Right lung (tissue), 5 donors: ENCODE measurements around the gene CLCN2. TPM values are rescaled to one million over a fixed set of nuclear protein-coding genes. Genes with fewer than 3 reads are reported as not detected.
A peak's percentile ranks its signal among the peaks of the same experiment; 100 is the strongest.
"Not testable (repeated sequence)": the region's sequence is repeated elsewhere in the genome, so short reads cannot be mapped to it uniquely, and the experiment has no call there.

Experiments
- DNase-seq, 2 donors: peaks; one replicate each; pipeline ENCODE4 v3.0.0-alpha.2; 2013
- polyA plus RNA-seq, 5 donors: library from polyadenylated mRNA; unstranded; fragments of 120-200 nt; gene quantifications; one replicate each; pipeline versions ENCODE4 v1.2.1 to v1.2.3, GENCODE V29; 2013; ENCODE audit warnings: inconsistent platforms in 1 of 5, low replicate concordance in 1 of 5; ENCODE audit not compliant: insufficient read length in 5 of 5, insufficient read depth in 1 of 5

The CLCN2 gene
- polyA plus RNA-seq, 5 donors: 8.6 to 12.5 (median 9.8) TPM

- no peak for DNase-seq
Measured at GRCh38 chr3:184346480-184347190, 14.8 kb downstream of the CLCN2 start.

- DNase-seq: peak in 1 of 2 donors; percentile 50
Measured at GRCh38 chr3:184345317-184346144, 15.9 kb downstream of the CLCN2 start.

- DNase-seq: no peak
Measured at GRCh38 chr3:184344579-184345316, 16.7 kb downstream of the CLCN2 start.

DNA sequence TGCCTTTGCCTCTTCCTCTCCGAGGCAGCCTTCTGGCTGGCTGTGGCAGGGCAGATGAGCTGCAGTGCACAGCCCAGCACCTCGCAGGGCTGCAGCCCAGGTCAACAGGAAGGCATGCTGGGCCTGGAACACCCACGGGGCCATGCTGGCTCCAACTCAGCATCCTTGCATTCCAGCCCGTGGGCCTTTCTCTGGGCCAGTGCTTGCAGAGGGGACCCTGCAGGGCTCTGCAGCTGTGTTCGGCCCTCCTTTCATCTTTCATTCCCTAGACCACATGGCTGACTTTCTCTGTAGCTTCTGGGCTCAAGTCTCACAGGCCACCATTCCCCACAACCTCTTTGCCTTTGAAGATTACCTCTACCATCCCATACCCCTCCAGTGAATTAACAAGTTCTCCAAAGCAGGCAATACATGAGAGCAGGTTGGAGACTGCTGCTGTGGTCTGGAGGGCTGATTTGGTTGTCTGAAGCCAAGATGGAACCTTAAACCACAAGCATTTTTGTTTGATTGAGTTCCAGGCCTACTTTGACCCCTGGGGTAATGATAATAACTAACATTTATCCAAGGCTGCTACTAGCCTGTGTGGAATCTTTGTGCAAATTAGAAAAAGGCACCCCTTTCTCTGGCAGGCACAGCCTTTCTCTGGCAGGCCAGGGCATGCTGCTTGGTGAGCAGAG lies 18.1 kb downstream of the CLCN2 start:
- DNase-seq: no peak

DNA sequence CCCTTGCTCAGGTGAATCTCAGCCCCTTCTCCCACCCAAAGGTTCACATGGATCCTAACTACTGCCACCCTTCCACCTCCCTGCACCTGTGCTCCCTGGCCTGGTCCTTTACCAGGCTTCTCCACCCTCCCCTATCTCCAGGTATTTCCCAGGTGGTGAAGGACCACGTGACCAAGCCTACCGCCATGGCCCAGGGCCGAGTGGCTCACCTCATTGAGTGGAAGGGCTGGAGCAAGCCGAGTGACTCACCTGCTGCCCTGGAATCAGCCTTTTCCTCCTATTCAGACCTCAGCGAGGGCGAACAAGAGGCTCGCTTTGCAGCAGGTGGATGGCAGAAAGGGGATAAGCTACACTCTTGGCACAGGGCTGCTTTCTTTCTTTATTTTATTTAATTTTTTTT lies 19.5 kb downstream of the CLCN2 start:
- no peak for DNase-seq

GRCh38 chr3:184339451-184340135 lies 21.8 kb downstream of the CLCN2 start:
- DNase-seq: not testable (repeated sequence)

DNA sequence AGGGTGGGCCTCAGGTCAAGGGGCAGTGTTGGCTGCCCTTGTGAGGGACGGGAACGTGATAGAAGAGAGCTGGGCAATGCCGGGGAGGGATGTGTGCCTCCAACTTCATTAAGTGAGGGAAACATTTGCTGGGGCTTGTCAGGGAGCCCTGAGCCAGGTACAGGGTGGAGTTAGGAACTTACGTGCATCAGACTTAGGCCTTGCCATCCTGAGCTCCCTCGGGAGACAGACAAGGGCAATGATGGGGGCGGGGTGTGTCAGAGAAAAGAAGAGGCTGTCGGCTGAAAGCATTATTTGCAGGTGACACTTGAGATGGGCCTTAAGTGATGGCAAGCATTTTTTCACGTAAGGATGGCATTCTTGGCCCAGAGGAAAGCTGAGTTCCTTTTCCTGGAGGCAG lies 22.4 kb downstream of the CLCN2 start:
- no peak for DNase-seq

DNA sequence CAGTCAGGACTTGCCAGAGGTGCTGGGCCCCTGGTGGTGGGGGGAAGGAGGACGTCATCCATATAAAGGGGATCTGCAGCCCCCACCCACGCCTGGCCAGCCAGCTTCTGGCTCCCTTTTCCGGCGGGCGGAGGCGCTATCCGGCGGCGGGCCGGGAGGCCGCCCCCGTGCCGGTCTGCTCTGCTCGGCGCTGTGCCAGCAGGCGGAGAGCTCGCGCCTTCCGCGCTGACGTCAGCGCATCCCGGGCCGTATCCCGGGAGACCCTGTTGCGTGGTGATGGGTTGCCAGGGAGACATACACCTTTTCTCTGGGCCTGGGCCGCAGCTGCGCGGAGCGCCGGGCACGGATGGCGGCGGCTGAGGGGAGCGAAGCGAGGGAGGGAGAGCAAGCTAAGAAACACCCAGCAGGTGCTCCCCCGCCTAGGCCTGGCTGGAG lies 22.9 kb downstream of the CLCN2 start:
- DNase-seq: peak; percentile 78 to 79

DNA sequence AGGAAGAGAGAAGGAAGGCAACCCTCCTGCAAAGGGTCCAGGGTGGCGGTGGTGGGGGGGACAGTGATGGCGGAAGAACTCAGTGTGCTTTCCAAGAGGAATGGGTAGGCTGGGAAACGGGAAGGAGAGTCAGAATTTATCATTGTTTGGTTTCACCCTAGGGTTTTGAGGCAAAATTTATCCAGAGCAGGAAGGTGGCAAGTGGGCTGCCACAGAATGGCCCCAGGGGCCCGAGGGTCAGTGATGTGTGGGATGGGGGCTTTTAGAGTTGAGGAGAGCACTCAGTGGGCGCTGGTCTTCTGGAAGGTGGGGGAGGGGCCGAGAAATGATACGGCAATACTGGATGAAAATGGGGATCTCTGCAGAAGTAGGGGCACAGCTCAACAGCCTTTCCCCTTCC lies 23.4 kb downstream of the CLCN2 start:
- no peak for DNase-seq

- DNase-seq: no peak
Measured at GRCh38 chr3:184337399-184337714, 24.0 kb downstream of the CLCN2 start, which contains the start of gene FAM131A. TSS of gene FAM131A (plus strand) at chr3:184337600. CDS start at chr3:184337631, 31 bp downstream.

GRCh38 chr3:184336547-184337398 lies 24.6 kb downstream of the CLCN2 start:
- DNase-seq: peak in 1 of 2 donors; percentile 42

GRCh38 chr3:184335661-184336546 lies 25.5 kb downstream of the CLCN2 start:
- DNase-seq: peak; percentile 86 to 87

DNA sequence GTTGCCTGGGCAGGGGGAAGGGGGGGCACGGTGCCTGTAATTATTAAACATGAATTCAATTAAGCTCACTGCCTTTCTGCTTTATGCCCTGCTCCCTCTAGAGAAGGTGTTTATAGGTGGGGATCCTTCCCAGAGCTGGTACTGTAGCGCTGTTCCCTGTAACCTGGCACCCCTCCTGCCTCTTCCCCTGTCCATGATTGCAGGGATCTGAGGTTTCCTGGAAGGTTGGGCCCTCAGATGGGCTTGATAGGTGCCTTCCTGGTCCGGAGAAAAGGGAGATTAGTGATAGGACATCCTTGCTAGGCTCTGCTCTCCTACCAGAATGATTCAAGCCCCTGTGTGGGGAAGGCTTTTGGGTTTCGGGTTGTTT lies 26.1 kb downstream of the CLCN2 start:
- no peak for DNase-seq

DNA sequence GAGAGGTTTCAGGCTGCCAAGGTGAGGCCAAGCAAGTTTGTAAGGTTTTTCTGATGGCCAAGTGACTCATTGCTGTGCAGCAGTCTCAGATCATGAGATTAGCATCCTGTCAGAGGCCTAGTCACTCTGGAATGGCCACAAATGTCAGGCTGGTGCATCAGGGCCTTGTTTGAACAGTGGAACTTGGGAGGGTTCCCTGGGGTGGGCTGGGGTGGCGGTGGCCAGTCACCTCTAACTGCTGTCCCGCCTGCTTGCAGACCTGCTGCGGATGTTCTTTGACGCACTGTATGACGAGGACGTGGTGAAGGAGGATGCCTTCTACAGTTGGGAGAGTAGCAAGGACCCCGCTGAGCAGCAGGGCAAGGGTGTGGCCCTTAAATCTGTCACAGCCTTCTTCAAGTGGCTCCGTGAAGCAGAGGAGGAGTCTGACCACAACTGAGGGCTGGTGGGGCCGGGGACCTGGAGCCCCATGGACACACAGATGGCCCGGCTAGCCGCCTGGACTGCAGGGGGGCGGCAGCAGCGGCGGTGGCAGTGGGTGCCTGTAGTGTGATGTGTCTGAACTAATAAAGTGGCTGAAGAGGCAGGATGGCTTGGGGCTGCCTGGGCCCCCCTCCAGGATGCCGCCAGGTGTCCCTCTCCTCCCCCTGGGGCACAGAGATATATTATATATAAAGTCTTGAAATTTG lies 26.8 kb downstream of the CLCN2 start:
- no peak for DNase-seq

GRCh38 chr3:184333700-184334099 lies 27.7 kb downstream of the CLCN2 start:
- DNase-seq: no peak

- no peak for DNase-seq
Measured at GRCh38 chr3:184333190-184333589, 28.2 kb downstream of the CLCN2 start.

DNA sequence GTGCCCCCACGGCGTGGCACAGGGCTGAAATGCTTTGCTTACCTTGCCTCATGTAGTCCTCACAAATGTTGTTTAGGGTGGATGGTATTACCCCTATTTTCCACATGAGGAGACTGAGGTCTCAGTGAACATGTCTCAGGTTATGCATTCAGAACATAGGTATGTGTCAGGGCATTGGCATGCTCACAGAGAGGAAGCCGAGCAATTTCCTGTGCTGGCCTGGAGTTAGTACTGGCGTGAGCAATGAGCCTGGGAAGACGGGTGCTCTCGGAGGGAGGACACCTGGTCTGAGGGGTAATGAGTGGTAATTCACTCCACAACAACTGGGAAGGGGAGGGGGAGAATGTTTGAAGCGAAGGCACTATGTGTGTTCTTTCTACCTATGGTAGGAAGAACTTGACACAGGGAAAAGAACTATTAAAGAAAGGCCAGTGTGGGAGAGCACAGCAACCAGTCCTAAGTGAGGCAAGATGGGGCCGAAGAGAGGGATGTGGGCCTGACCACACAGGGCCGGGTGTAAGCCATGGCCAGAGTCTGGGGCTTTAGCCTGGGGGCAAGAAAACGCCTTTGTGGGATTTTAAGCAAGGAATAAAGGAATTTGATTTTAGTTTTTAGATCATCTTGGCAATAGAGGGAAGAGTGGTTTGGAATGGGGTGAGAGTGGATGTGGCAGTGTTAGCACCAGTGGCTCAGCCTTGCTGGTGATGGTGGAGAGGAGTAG lies 28.9 kb downstream of the CLCN2 start:
- no peak for DNase-seq

GRCh38 chr3:184328516-184328915 lies 32.9 kb downstream of the CLCN2 start:
- DNase-seq: no peak
